GM12891 (cell line): Measurements from ENCODE around the gene GMCL2.
"Not testable (repeated sequence)": the region's sequence is repeated elsewhere in the genome, so short reads cannot be mapped to it uniquely, and the experiment has no call there.

ENCODE experiments used
- DNase-seq: peaks from one replicate; pipeline ENCODE4 v3.0.0; 2011; ENCODE audit warnings: low spot score; ENCODE audit not compliant: insufficient read length
- FAIRE-seq: peaks from 2 replicates; lab custom pipeline; 2011; peaks lifted over from hg19 to GRCh38; lab: Jason Lieb, UNC
- PAX5 ChIP-seq: IDR thresholded peaks from 2 replicates; pipeline ENCODE4 v1.6.1; 2011; ENCODE audit warnings: low read length, moderate library complexity, mild to moderate bottlenecking; ENCODE audit not compliant: insufficient read depth, severe bottlenecking
- POLR2A ChIP-seq: IDR thresholded peaks from 2 replicates; pipeline ENCODE4 v1.6.1; 2011; ENCODE audit warnings: low read depth, low read length, control low read depth
- POLR2AphosphoS5 ChIP-seq: IDR thresholded peaks from 2 replicates; pipeline ENCODE4 v1.6.1; 2011; ENCODE audit warnings: low read depth, low read length, control low read depth
- POU2F2 ChIP-seq: IDR thresholded peaks from 2 replicates; pipeline ENCODE4 v1.6.1; 2011; ENCODE audit warnings: low read depth, mild to moderate bottlenecking, control low read depth, low read length, moderate library complexity
- SPI1 ChIP-seq: IDR thresholded peaks from 2 replicates; pipeline ENCODE4 v1.6.1; 2011; ENCODE audit warnings: low read depth, low read length, control low read depth
- TAF1 ChIP-seq: IDR thresholded peaks from 2 replicates; pipeline ENCODE4 v1.6.1; 2011; ENCODE audit warnings: low read depth, low read length, control low read depth

Gene GMCL2

GRCh38 chr5:178201927-178202235 is 14.7 kb upstream of the GMCL2 start:
- no peak for FAIRE-seq
- DNase-seq, result no peak
- TF ChIP-seq PAX5 (no peak), SPI1 (no peak), POU2F2 (no peak), TAF1 (no peak), POLR2AphosphoS5 (no peak), POLR2A (no peak)

- DNase-seq (no peak), FAIRE-seq (no peak)
- no peak for TF ChIP-seq TAF1
Measured at GRCh38 chr5:178201221-178201926, 14.2 kb upstream of the GMCL2 start.

GRCh38 chr5:178199581-178200434 is 12.6 kb upstream of the GMCL2 start:
- no peak for FAIRE-seq
- no peak for DNase-seq
- TF ChIP-seq POLR2AphosphoS5, result no peak
- no peak for TF ChIP-seq PAX5

- FAIRE-seq (no peak), DNase-seq (no peak)
- TF ChIP-seq PAX5, result no peak
Measured at GRCh38 chr5:178198706-178199105, 11.5 kb upstream of the GMCL2 start.

- DNase-seq, FAIRE-seq: not testable (repeated sequence)
Measured at GRCh38 chr5:178198151-178198550, 11.0 kb upstream of the GMCL2 start.

GRCh38 chr5:178196986-178197385 is 9.8 kb upstream of the GMCL2 start:
- FAIRE-seq, result peak; percentile 9
- TF ChIP-seq POLR2AphosphoS5, result no peak
- no peak for TF ChIP-seq TAF1
- TF ChIP-seq POU2F2, result no peak
- no peak for TF ChIP-seq POLR2A
- TF ChIP-seq PAX5, result no peak
- no peak for TF ChIP-seq SPI1
- no peak for DNase-seq

GRCh38 chr5:178196281-178196812 is 9.2 kb upstream of the GMCL2 start:
- TF ChIP-seq POU2F2 (no peak), POLR2AphosphoS5 (no peak), POLR2A (no peak), PAX5 (no peak), SPI1 (no peak), TAF1 (no peak)
- FAIRE-seq, result no peak
- no peak for DNase-seq

GRCh38 chr5:178194026-178194425 is 6.9 kb upstream of the GMCL2 start:
- TF ChIP-seq POU2F2, result no peak
- TF ChIP-seq POLR2AphosphoS5, result no peak
- TF ChIP-seq POLR2A, result no peak
- TF ChIP-seq SPI1, result no peak
- TF ChIP-seq TAF1, result no peak
- TF ChIP-seq PAX5, result no peak
- FAIRE-seq (no peak), DNase-seq (no peak)

GRCh38 chr5:178193251-178193809 is 6.2 kb upstream of the GMCL2 start:
- FAIRE-seq, result no peak
- no peak for DNase-seq
- TF ChIP-seq PAX5 (no peak), POLR2AphosphoS5 (no peak), SPI1 (no peak), POLR2A (no peak), POU2F2 (no peak), TAF1 (no peak)

GRCh38 chr5:178192787-178193186 is 5.6 kb upstream of the GMCL2 start:
- DNase-seq (no peak), FAIRE-seq (no peak)
- TF ChIP-seq SPI1 (no peak), POLR2A (no peak), PAX5 (no peak), TAF1 (no peak), POLR2AphosphoS5 (no peak), POU2F2 (no peak)
